C4-2B (cell line): Measurements from ENCODE around the gene RRAD.

Source experiments
- CTCF ChIP-seq: fragments of 450-650 bp; conservative IDR thresholded peaks from 2 replicates; pipeline ENCODE4 v1.5.1; 2017; ENCODE audit warnings: mild to moderate bottlenecking
- ZFX ChIP-seq: fragments of 450-650 bp; IDR thresholded peaks from 2 replicates; pipeline ENCODE4 v1.6.1; 2017

GRCh38 chr16:66878067-66878466, 47.3 kb downstream of the RRAD start:
- TF ChIP-seq CTCF, result no peak
- TF ChIP-seq ZFX, result no peak
